AG09309 (cell line): ENCODE results near the gene SPRING1.
A peak's percentile ranks its signal among the peaks of the same experiment; 100 is the strongest.

Source experiments
- DNase-seq: peaks from one replicate; pipeline ENCODE4 v3.0.0-alpha.2; 2010; ENCODE audit warnings: low read depth
- H3K4me3 ChIP-seq: 2 replicates; pipeline ENCODE4 v1.5.1; 2011; ENCODE audit warnings: mild to moderate bottlenecking, low read depth, low read length, moderate library complexity; ENCODE audit not compliant: control insufficient read depth
- TF ChIP-seq, protein P1 (sequence below): IDR thresholded peaks from 2 replicates; pipeline ENCODE4 v1.5.1; 2011; ENCODE audit warnings: mild to moderate bottlenecking, low read depth, low read length, inconsistent platforms; ENCODE audit not compliant: insufficient read depth, control insufficient read depth; ENCODE audit errors: missing control alignments

Gene SPRING1

DNA sequence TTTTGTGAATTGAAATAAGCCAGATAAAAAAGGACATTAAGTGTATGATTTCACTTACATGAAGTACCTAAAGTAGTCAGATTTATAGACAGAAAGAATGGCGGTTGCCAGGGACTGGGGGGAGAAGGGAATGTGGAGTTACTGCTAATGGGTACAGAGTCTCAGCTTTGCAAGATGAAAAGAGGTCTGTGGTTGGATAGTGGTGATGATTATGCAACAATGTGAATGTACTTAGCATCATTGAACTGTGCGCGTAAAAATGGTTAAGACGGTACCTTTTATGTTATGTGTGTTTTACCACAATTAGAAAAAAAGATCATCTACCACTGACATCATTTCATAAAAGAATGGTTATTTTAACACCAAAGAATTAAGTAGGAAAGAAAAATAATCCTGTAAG is 36.2 kb upstream of the SPRING1 start:
- H3K4me3 ChIP-seq: no peak overlapping the region
- no peak for DNase-seq
- TF ChIP-seq, protein P1, sequence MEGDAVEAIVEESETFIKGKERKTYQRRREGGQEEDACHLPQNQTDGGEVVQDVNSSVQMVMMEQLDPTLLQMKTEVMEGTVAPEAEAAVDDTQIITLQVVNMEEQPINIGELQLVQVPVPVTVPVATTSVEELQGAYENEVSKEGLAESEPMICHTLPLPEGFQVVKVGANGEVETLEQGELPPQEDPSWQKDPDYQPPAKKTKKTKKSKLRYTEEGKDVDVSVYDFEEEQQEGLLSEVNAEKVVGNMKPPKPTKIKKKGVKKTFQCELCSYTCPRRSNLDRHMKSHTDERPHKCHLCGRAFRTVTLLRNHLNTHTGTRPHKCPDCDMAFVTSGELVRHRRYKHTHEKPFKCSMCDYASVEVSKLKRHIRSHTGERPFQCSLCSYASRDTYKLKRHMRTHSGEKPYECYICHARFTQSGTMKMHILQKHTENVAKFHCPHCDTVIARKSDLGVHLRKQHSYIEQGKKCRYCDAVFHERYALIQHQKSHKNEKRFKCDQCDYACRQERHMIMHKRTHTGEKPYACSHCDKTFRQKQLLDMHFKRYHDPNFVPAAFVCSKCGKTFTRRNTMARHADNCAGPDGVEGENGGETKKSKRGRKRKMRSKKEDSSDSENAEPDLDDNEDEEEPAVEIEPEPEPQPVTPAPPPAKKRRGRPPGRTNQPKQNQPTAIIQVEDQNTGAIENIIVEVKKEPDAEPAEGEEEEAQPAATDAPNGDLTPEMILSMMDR: no peak

DNA sequence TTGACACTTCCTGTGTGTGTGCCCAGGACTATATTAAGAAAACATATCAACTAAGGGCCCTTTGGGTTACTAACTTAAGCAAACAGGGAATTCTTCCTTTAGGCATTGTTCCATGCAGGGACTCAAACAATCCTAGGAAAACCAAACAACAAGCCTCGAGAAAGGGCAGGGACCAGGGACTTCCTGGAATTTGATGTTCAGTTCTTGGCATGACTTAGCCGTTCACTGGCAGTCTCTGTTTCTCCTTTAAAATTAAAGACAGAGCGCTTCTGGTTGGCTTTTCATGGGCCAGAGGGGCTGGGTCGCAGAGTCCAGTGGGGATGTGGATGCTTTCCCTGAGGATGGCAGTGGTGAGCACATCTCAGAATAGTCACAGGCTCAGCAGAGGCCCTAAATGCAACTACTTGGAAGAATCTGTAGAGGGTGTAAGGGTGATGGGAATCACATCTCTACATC is 35.4 kb upstream of the SPRING1 start:
- no peak overlapping the region for H3K4me3 ChIP-seq
- DNase-seq: peak; percentile 3
- TF ChIP-seq, protein P1: peak; percentile 35

DNA sequence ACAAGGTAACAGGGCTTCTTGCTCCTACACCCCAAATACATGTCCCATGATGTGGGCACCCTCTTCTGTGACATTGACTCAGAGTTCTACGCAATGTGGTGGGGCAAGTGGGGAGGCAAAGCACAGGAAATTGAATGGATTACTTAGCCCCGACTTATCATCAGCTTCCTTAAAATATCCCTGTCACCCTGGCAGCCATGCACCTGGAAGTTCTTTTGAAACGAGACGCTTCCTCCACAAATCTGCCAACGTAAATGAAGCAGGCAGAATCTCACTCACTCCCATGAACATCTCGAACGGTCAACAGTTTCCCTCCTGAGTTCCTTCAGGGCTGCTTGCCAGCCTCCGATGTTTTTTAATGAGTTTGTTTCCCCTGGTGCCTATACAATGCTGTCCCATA is 33.8 kb upstream of the SPRING1 start:
- H3K4me3 ChIP-seq: no peak overlapping the region
- DNase-seq: no peak
- TF ChIP-seq, protein P1: no peak

DNA sequence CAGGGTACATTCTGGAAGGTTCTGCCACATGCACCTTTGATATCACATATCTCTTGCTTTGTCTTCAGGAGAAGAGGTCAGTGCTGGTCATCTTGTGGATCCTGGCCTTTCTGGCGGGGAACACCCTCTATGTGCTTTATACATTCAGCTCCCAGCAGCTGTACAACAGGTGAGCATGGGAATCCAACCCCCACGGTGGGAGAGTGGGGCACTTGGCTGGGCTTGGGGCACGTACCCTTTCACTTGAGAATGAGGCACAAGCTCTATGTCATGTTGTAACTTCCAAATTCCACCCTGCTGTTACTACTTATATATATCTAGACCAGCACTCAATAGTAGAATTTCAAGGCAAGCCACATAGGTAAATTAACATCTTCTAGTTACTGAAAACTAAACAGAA is 28.9 kb upstream of the SPRING1 start:
- TF ChIP-seq, protein P1: no peak
- no peak overlapping the region for H3K4me3 ChIP-seq
- no peak for DNase-seq

DNA sequence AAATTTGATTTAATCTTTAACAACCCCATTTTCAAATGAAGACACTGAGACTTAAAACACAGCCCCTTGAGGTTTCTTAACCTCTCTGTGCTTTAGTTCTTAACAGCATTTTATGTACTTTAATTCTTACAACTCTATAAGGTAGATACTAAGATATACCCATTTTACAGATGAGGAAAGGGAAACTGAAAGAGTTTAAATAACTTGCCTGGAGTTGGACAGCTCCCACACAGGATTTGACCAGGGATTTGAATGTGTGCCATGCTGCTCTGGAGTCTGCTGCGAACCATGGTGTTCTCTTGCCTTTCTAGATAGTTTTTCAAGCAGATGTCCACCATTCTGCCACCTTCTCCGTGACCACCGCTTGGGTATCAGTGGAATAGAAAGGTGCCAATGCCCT is 28.4 kb upstream of the SPRING1 start:
- no peak overlapping the region for H3K4me3 ChIP-seq
- DNase-seq: no peak
- TF ChIP-seq, protein P1: no peak

DNA sequence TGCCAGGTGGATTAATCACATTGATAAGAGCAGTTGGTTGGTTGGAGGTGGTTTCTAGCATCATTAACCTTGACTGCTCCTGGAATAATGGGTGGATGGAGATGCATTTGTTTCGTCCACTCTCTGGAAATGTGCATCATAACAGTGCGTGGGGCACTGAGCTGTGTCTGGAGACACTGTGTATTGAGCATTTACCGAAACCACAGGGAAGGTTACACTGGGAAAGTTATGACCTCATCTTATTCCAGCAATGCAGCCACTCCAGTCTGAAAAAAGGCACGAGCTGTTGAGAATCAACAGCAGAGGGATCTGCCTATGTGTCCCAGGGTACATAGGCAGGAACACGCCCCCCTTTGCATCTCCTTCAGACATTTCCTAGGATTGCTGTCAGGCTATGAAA is 27.4 kb upstream of the SPRING1 start:
- H3K4me3 ChIP-seq: no peak overlapping the region
- TF ChIP-seq, protein P1: no peak
- DNase-seq: no peak

DNA sequence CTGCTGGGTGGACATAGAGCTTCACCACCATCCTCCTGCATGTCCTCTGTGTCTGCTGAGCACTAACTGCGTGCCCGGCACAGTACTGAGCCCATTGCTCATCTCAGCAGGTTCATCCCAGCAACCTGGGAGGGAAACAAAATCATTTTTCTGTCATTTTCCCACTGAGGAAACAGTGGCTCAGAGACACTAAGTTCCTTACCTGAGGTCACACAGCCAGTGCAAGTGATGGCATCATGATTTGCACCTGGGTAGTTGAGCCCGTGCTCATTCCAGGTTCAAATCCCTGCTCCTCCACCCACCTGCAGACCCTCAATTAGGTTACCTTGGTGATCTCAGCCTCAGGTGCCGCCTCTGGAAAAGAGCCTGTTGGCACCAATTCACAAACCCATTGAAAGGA is 23.6 kb upstream of the SPRING1 start:
- TF ChIP-seq, protein P1: no peak
- H3K4me3 ChIP-seq: no peak overlapping the region
- no peak for DNase-seq
